ENCODE results near the gene EMILIN3.

Gene EMILIN3

GRCh38 chr20:41365777-41366545 lies 657 bp downstream of the EMILIN3 start:
- no peak overlapping the region for H3K4me3 ChIP-seq (ENCODE audit: control insufficient read depth, low read depth, low read length)
- no peak for DNase-seq (ENCODE audit: low read depth)
- TF ChIP-seq CTCF (IDR thresholded peaks at IDR 0.05; ENCODE audit: control insufficient read depth, insufficient read depth, low read depth, low read length, missing control alignments), result no peak

- no peak for TF ChIP-seq CTCF (IDR thresholded peaks at IDR 0.05; ENCODE audit: control insufficient read depth, insufficient read depth, low read depth, low read length, missing control alignments)
- DNase-seq (ENCODE audit: low read depth), result no peak
- H3K4me3 ChIP-seq (ENCODE audit: control insufficient read depth, low read depth, low read length), result no peak overlapping the region
These were observed 1.5 kb downstream of the EMILIN3 start for GRCh38 chr20:41364967-41365765.

- TF ChIP-seq CTCF (IDR thresholded peaks at IDR 0.05; ENCODE audit: control insufficient read depth, insufficient read depth, low read depth, low read length, missing control alignments), result no peak
- no peak for DNase-seq (ENCODE audit: low read depth)
- H3K4me3 ChIP-seq (ENCODE audit: control insufficient read depth, low read depth, low read length), result no peak overlapping the region
These were observed 2.3 kb downstream of the EMILIN3 start for GRCh38 chr20:41364236-41364855.

- TF ChIP-seq CTCF (IDR thresholded peaks at IDR 0.05; ENCODE audit: control insufficient read depth, insufficient read depth, low read depth, low read length, missing control alignments), result no peak
- DNase-seq (ENCODE audit: low read depth), result no peak
- no peak overlapping the region for H3K4me3 ChIP-seq (ENCODE audit: control insufficient read depth, low read depth, low read length)
These were observed 3.0 kb downstream of the EMILIN3 start for GRCh38 chr20:41363601-41364000.

GRCh38 chr20:41362748-41363140 lies 3.9 kb downstream of the EMILIN3 start:
- DNase-seq (ENCODE audit: low read depth), result no peak
- TF ChIP-seq CTCF (IDR thresholded peaks at IDR 0.05; ENCODE audit: control insufficient read depth, insufficient read depth, low read depth, low read length, missing control alignments), result no peak
- no peak overlapping the region for H3K4me3 ChIP-seq (ENCODE audit: control insufficient read depth, low read depth, low read length)
